NCI-H2081 treated with DMSO at 0.1 percent for 48 hours (cell line): ENCODE data around the gene TTC31.
"Not testable (repeated sequence)": the region's sequence is repeated elsewhere in the genome, so short reads cannot be mapped to it uniquely, and the experiment has no call there.

Experiments used
- DNase-seq: peaks from one replicate; lab custom pipeline; 2025; lab: John Stamatoyannopoulos, UW

Gene TTC31

GRCh38 chr2:74457549-74458131, 25.2 kb upstream of the TTC31 start:
- DNase-seq: no peak

GRCh38 chr2:74458132-74458937, 24.5 kb upstream of the TTC31 start, which contains the start of gene WBP1:
Gene WBP1, plus strand, starts transcription at chr2:74458438. Its CDS starts 165 bp downstream, at chr2:74458603.
- peak; percentile 99 for DNase-seq

GRCh38 chr2:74458938-74459363, 23.9 kb upstream of the TTC31 start:
- DNase-seq: no peak

GRCh38 chr2:74459503-74460118, 23.3 kb upstream of the TTC31 start:
- DNase-seq: not testable (repeated sequence)

GRCh38 chr2:74460187-74460586, 22.7 kb upstream of the TTC31 start:
- not testable (repeated sequence) for DNase-seq

- DNase-seq: no peak
Measured at GRCh38 chr2:74461187-74462053, 21.5 kb upstream of the TTC31 start.

- no peak for DNase-seq
Measured at GRCh38 chr2:74462054-74462785, 20.7 kb upstream of the TTC31 start.

- no peak for DNase-seq
Measured at GRCh38 chr2:74462786-74463105, 20.1 kb upstream of the TTC31 start.

GRCh38 chr2:74464406-74464805, 18.5 kb upstream of the TTC31 start:
- DNase-seq: no peak

- not testable (repeated sequence) for DNase-seq
Measured at GRCh38 chr2:74470742-74471141, 12.1 kb upstream of the TTC31 start.

- DNase-seq: no peak
Measured at GRCh38 chr2:74471332-74472065, 11.4 kb upstream of the TTC31 start.

- peak; percentile 54 for DNase-seq
Measured at GRCh38 chr2:74472086-74472944, 10.6 kb upstream of the TTC31 start, which contains the start of gene MRPL53. Gene MRPL53, minus strand, starts transcription at chr2:74472680. Its CDS starts 20 bp downstream, at chr2:74472660.

GRCh38 chr2:74472945-74473258, 10.0 kb upstream of the TTC31 start:
- DNase-seq: no peak

- no peak for DNase-seq
Measured at GRCh38 chr2:74474481-74474880, 8.4 kb upstream of the TTC31 start.

GRCh38 chr2:74474899-74475298, 8.0 kb upstream of the TTC31 start:
- no peak for DNase-seq

GRCh38 chr2:74481431-74481830, 1.4 kb upstream of the TTC31 start:
- DNase-seq: no peak

- DNase-seq: no peak
Measured at GRCh38 chr2:74481961-74482800, 700 bp upstream of the TTC31 start.

GRCh38 chr2:74483675-74484164, 839 bp downstream of the TTC31 start:
- not testable (repeated sequence) for DNase-seq

GRCh38 chr2:74486141-74486540, 3.3 kb downstream of the TTC31 start:
- DNase-seq: no peak
